HG03045 (cell line): ENCODE results near the gene SRRM3.
"Not testable (repeated sequence)": the region's sequence is repeated elsewhere in the genome, so short reads cannot be mapped to it uniquely, and the experiment has no call there.

Source experiments
- ATAC-seq: cut with Tn5 transposase; IDR thresholded peaks from one replicate; pipeline ENCODE4 v1.9.1; 2021; ENCODE audit warnings: mild to moderate bottlenecking, moderate library complexity; ENCODE audit not compliant: unreplicated experiment

The SRRM3 gene

DNA sequence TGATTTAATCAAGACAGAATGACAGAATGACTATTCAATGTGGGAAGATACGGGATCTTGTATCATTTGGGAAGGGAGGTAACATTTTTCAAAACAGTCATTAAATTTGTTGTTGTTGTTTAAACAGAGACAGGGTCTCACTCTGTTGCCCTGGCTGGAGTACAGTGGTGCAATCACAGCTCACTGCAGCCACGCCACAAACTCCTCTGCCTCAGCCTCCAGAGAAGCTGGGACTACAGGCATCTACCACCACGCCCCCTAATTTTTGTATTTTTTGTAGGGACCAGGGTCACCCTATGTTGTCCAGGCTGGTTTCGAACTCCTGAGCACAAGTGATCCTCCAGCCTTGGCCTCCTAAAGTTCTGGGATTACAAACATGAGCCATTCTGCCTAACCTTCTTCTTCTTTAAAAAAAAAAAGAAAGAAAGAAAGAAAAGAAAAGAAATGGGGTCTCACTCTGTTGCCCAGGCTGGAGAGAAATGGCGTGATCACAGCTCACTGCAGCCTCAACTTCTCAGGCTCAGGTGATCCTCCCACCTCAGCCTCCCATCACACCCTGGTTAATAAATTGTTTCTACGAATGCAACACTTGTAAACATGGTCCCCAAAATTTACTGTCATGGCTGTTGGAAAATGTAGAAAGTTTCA is 132.7 kb downstream of the SRRM3 start:
- ATAC-seq: no peak

DNA sequence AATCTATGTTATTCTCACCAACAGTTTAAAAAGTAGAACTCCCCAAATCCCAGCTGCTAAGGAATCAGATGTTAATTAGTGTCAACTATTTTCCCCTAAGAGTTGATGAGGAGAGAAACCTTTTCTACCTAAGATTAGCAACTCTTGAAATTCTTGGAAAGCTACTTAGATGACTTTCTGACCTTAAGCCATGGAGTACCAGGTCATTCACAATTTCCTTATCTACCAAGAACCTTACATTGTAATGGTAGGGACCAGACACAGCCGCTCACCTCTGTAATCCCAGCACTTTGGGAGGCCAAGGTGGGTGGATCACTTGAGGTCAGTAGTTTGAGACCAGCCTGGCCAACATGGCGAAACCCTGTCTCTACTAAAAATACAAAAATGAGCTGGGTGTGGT is 133.7 kb downstream of the SRRM3 start:
- ATAC-seq: not testable (repeated sequence)

DNA sequence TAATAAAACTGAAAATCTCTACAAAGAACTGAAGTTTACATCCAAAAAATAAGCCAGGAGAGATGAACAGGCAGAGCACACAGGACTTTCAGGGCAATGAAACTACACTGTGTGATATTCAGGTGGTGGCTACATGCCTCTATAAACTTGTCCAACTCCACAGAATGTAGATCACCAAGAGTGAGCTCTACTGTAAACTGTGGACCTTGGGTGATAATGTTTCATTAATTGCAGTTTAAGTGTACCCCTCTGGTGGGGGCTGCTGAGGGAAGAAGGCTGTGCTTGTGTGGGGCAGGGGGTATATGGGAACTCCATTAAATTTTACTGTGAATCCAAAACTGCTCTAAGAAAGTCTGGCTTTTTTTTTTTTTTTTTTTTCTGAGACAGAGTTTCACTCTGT is 134.4 kb downstream of the SRRM3 start:
- no peak for ATAC-seq
